ENCODE results near the gene IP6K1.

The IP6K1 gene

GRCh38 chr3:49793486-49794085, 7.2 kb upstream of the IP6K1 start:
- in situ Hi-C loops (cut with HindIII; ENCODE audit: low sequenced_read_pairs) = no loop called here
- no peak for DNase-seq (ENCODE audit: low read depth, low spot score)

GRCh38 chr3:49792371-49793150, 6.2 kb upstream of the IP6K1 start:
- H3K4me3 ChIP-seq (ENCODE audit: low read depth, low read length) = no peak overlapping the region
- DNase-seq (ENCODE audit: low read depth, low spot score) = no peak
- TF ChIP-seq, protein P1, sequence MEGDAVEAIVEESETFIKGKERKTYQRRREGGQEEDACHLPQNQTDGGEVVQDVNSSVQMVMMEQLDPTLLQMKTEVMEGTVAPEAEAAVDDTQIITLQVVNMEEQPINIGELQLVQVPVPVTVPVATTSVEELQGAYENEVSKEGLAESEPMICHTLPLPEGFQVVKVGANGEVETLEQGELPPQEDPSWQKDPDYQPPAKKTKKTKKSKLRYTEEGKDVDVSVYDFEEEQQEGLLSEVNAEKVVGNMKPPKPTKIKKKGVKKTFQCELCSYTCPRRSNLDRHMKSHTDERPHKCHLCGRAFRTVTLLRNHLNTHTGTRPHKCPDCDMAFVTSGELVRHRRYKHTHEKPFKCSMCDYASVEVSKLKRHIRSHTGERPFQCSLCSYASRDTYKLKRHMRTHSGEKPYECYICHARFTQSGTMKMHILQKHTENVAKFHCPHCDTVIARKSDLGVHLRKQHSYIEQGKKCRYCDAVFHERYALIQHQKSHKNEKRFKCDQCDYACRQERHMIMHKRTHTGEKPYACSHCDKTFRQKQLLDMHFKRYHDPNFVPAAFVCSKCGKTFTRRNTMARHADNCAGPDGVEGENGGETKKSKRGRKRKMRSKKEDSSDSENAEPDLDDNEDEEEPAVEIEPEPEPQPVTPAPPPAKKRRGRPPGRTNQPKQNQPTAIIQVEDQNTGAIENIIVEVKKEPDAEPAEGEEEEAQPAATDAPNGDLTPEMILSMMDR (IDR thresholded peaks at IDR 0.05; ENCODE audit: low read depth, low read length) = no peak
- in situ Hi-C loops (cut with HindIII; ENCODE audit: low sequenced_read_pairs) = no loop called here

More at GRCh38 chr3:49793486-49794085, 7.2 kb upstream of the IP6K1 start:
- no peak overlapping the region for H3K4me3 ChIP-seq (ENCODE audit: low read depth, low read length)
- TF ChIP-seq, protein P1 (IDR thresholded peaks at IDR 0.05; ENCODE audit: low read depth, low read length) = no peak

DNA sequence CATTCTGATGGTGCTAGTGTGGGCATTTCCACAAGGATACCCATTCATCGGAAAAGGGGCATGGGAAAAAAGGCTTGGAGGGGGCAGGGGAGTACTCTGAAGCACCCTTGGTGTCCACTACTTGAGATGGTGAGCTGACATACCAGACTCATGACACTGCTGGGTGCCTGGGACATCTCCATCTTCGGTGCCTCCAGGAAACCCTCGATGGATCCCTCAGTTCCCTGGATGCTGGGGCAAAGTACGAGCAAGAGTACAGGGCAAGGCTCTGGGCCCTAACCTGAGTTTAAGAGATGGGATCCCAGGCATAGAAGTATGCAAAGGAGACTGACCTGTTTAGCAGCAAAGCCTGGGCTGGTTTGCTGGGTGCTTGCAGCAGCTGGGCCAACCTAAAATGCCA, 5.2 kb upstream of the IP6K1 start:
- DNase-seq (ENCODE audit: low read depth, low spot score) = no peak
- TF ChIP-seq, protein P1 (IDR thresholded peaks at IDR 0.05; ENCODE audit: low read depth, low read length) = no peak
- no peak overlapping the region for H3K4me3 ChIP-seq (ENCODE audit: low read depth, low read length)
- in situ Hi-C loops (cut with HindIII; ENCODE audit: low sequenced_read_pairs) = no loop called here

GRCh38 chr3:49790626-49791411, 4.5 kb upstream of the IP6K1 start:
- in situ Hi-C loops (cut with HindIII; ENCODE audit: low sequenced_read_pairs) = no loop called here
- DNase-seq (ENCODE audit: low read depth, low spot score) = no peak
- no peak overlapping the region for H3K4me3 ChIP-seq (ENCODE audit: low read depth, low read length)
- TF ChIP-seq, protein P1 (IDR thresholded peaks at IDR 0.05; ENCODE audit: low read depth, low read length) = no peak

DNA sequence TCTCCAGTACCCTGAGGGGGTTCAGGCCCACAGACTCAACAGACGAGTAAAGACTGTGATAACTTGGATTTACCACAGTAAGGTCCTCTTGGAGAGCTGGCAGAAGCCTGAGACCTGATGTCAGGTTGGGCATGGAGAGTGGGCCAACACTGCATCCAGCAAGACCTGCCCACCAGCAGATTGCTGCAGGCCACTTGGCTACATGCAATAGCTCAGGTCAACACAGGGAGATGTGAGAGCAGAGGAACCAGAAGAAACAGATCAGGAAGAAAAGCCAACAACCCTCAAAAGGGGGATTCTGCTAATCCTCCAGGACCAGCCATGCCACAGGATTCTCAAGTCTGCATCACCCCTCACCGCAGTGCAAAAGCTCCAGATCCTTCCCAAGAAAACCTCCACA, 1.7 kb upstream of the IP6K1 start:
- H3K4me3 ChIP-seq (ENCODE audit: low read depth, low read length) = no peak overlapping the region
- in situ Hi-C loops (cut with HindIII; ENCODE audit: low sequenced_read_pairs) = no loop called here
- TF ChIP-seq, protein P1 (IDR thresholded peaks at IDR 0.05; ENCODE audit: low read depth, low read length) = no peak
- no peak for DNase-seq (ENCODE audit: low read depth, low spot score)

- in situ Hi-C loops (cut with HindIII; ENCODE audit: low sequenced_read_pairs) = no loop called here
- no peak overlapping the region for H3K4me3 ChIP-seq (ENCODE audit: low read depth, low read length)
Observed at GRCh38 chr3:49787536-49787935, 1.2 kb upstream of the IP6K1 start.

More at GRCh38 chr3:49787536-49787935, 1.2 kb upstream of the IP6K1 start:
- DNase-seq (ENCODE audit: low read depth, low spot score) = no peak
- TF ChIP-seq, protein P1 (IDR thresholded peaks at IDR 0.05; ENCODE audit: low read depth, low read length) = no peak

Measured in astrocyte of the spinal cord (primary cell).